ENCODE data around the gene ADGRD2. TPM values are rescaled to one million over a fixed set of nuclear protein-coding genes. Genes with fewer than 3 reads are reported as not detected.

ADGRD2 gene
- total and polyA plus RNA-seq, 2 of the 13 experiments (the other 11 are each of a cell fraction or from before 2014, with no cell fraction given), result not detected

DNA sequence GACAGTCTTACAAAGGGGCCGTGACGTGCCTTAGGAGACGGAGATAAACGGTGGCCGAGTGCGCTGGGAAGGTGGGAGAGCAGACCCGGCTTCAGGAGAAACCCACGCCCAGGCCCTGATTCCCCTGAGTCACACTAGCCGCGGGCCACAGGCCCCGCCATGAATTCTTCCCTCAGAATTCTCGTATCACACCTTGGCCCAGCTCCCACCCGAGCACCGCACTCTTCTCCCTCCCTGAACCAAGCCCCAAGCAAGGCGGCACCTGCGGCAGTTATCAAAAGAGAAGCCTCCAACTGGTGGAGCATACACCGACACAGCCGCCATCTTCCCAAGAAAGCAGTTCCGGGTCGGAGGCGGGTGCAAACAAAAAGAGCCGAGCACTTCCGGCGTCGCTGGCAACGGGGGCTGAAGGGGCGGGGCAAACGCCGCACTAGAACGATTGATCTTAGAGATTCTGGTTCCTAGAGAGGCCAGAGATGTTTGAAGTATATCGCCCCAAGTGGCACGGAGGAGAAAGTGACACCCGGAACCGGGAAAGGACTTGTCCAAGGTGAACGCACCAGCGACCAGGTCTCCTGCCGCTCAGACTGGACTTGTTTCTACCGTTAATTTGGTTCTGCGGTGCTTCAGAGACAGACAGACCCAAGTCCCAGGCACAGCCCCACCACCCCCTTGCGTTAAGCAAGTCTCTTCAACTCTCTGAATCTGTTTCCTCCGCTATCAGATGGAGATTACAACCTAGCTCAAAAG lies 35.0 kb upstream of the ADGRD2 start, which contains the start of gene PSMB7 (continued):
- TF ChIP-seq, protein P1, sequence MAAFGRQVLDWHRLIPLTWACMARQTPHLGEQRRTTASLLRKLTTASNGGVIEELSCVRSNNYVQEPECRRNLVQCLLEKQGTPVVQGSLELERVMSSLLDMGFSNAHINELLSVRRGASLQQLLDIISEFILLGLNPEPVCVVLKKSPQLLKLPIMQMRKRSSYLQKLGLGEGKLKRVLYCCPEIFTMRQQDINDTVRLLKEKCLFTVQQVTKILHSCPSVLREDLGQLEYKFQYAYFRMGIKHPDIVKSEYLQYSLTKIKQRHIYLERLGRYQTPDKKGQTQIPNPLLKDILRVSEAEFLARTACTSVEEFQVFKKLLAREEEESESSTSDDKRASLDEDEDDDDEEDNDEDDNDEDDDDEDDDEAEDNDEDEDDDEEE (CRISPR knock-in tag; IDR thresholded peaks at IDR 0.05), result no peak
- TF ChIP-seq, protein P2, sequence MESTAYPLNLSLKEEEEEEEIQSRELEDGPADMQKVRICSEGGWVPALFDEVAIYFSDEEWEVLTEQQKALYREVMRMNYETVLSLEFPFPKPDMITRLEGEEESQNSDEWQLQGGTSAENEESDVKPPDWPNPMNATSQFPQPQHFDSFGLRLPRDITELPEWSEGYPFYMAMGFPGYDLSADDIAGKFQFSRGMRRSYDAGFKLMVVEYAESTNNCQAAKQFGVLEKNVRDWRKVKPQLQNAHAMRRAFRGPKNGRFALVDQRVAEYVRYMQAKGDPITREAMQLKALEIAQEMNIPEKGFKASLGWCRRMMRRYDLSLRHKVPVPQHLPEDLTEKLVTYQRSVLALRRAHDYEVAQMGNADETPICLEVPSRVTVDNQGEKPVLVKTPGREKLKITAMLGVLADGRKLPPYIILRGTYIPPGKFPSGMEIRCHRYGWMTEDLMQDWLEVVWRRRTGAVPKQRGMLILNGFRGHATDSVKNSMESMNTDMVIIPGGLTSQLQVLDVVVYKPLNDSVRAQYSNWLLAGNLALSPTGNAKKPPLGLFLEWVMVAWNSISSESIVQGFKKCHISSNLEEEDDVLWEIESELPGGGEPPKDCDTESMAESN (CRISPR knock-in tag; conservative IDR thresholded peaks at IDR 0.05), result no peak; the same call in 1 of the 2 replicates
- TF ChIP-seq FLYWCH1 (CRISPR knock-in tag; IDR thresholded peaks at IDR 0.05) (no peak), NCOA5 (CRISPR knock-in tag; IDR thresholded peaks at IDR 0.05) (no peak), CHCHD3 (CRISPR knock-in tag; IDR thresholded peaks at IDR 0.05) (no peak), ZFP90 (CRISPR knock-in tag; IDR thresholded peaks at IDR 0.05; ENCODE audit: borderline replicate concordance) (no peak; the same call in 1 of the 2 replicates), YY1 (IDR thresholded peaks at IDR 0.05; ENCODE audit: insufficient read depth, insufficient replicate concordance, low read depth, low read length) (peak; percentile 98), ZNF20 (CRISPR knock-in tag; IDR thresholded peaks at IDR 0.05) (0 out of 2 replicates have a peak, but pooled peaks have one; percentile 32), IRF2 (CRISPR knock-in tag; IDR thresholded peaks at IDR 0.05) (peak; percentile 91), EEA1 (CRISPR knock-in tag; IDR thresholded peaks at IDR 0.05; ENCODE audit: borderline replicate concordance) (no peak), ERF (CRISPR knock-in tag; IDR thresholded peaks at IDR 0.05) (peak; percentile 74), ZNF24 (IDR thresholded peaks at IDR 0.05) (no peak)
- TF ChIP-seq, protein P3, sequence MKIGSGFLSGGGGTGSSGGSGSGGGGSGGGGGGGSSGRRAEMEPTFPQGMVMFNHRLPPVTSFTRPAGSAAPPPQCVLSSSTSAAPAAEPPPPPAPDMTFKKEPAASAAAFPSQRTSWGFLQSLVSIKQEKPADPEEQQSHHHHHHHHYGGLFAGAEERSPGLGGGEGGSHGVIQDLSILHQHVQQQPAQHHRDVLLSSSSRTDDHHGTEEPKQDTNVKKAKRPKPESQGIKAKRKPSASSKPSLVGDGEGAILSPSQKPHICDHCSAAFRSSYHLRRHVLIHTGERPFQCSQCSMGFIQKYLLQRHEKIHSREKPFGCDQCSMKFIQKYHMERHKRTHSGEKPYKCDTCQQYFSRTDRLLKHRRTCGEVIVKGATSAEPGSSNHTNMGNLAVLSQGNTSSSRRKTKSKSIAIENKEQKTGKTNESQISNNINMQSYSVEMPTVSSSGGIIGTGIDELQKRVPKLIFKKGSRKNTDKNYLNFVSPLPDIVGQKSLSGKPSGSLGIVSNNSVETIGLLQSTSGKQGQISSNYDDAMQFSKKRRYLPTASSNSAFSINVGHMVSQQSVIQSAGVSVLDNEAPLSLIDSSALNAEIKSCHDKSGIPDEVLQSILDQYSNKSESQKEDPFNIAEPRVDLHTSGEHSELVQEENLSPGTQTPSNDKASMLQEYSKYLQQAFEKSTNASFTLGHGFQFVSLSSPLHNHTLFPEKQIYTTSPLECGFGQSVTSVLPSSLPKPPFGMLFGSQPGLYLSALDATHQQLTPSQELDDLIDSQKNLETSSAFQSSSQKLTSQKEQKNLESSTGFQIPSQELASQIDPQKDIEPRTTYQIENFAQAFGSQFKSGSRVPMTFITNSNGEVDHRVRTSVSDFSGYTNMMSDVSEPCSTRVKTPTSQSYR (CRISPR knock-in tag; IDR thresholded peaks at IDR 0.05; ENCODE audit: borderline replicate concordance), result no peak
- TF ChIP-seq, protein P4, sequence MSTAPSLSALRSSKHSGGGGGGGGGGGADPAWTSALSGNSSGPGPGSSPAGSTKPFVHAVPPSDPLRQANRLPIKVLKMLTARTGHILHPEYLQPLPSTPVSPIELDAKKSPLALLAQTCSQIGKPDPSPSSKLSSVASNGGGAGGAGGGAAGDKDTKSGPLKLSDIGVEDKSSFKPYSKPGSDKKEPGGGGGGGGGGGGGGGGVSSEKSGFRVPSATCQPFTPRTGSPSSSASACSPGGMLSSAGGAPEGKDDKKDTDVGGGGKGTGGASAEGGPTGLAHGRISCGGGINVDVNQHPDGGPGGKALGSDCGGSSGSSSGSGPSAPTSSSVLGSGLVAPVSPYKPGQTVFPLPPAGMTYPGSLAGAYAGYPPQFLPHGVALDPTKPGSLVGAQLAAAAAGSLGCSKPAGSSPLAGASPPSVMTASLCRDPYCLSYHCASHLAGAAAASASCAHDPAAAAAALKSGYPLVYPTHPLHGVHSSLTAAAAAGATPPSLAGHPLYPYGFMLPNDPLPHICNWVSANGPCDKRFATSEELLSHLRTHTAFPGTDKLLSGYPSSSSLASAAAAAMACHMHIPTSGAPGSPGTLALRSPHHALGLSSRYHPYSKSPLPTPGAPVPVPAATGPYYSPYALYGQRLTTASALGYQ (CRISPR knock-in tag; IDR thresholded peaks at IDR 0.05), result peak; percentile 60; the same call in 1 of the 2 replicates

All from HepG2 (cell line).